ENCODE data around the gene NOL7. TPM values are rescaled to one million over a fixed set of nuclear protein-coding genes. Genes with fewer than 3 reads are reported as not detected.

Gene NOL7
- total and polyA plus RNA-seq, 2 of the 4 experiments (the other 2 are of a cell fraction) = 21.3 to 34.5 TPM

DNA sequence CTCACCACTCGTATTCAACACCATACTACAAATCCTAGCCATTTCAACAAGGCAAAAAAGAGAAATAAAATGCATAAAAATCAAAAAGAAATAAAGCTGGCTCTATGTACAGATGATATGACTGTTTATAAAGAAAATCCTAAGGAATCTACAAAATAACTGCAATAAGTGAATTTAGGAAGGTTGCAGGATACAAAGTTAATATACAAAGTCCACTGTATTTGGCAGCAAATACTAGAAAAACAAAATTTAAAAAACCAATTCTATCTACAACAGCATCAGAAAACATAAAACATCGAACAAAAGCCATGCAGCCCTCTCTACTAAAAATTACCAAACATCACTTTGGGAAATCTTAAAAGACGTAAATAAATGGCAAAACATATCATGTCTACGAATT, 48.9 kb downstream of the NOL7 start:
- Histone ChIP-seq H3K36me3 (ENCODE audit: control insufficient read depth, insufficient read depth, low read length) (no peaks in the 10 kb centered on the region), H3K4me2 (ENCODE audit: low read depth, low read length) (no peak overlapping the region), H2BK15ac (ENCODE audit: low read depth, low read length) (no peak overlapping the region; the same call in 2 of the 3 replicates), H2AK5ac (ENCODE audit: low read depth, low read length) (no peak overlapping the region), H3K9me1 (ENCODE audit: insufficient read depth, low read length) (peaks cover 3% of the 10 kb centered on the region), H3K14ac (replicated peaks; ENCODE audit: low read depth, low read length) (no peak overlapping the region), H3K27me3 (ENCODE audit: control insufficient read depth, insufficient read depth, low read length) (no peaks in the 10 kb centered on the region), H4K5ac (ENCODE audit: low read depth, low read length) (no peak overlapping the region), H2BK20ac (ENCODE audit: low read depth, low read length) (no peak overlapping the region), H3K4ac (ENCODE audit: low read depth, low read length) (no peak overlapping the region), H3K9me3 (ENCODE audit: control insufficient read depth, insufficient read depth, low read length) (no peaks in the 10 kb centered on the region), H4K91ac (ENCODE audit: insufficient read depth, low read depth, low read length) (no peak overlapping the region), H3K79me1 (ENCODE audit: low read depth in 1 of 2, low read length in 2 of 2) (peaks cover 20 to 60% of the 10 kb centered on the region in 2 experiments), H3K4me1 (ENCODE audit: control insufficient read depth, insufficient read depth, low read length) (peaks cover 5% of the 10 kb centered on the region; the same call in 1 of the 2 replicates), H3K56ac (ENCODE audit: extremely low read depth, insufficient read depth, low read length) (no peak overlapping the region), H4K20me1 (ENCODE audit: insufficient read depth, low read length) (peaks cover 51% of the 10 kb centered on the region), H2BK5ac (ENCODE audit: low read depth, low read length, poor library complexity, severe bottlenecking) (no peak overlapping the region), H2AFZ (replicated peaks; ENCODE audit: low read length, poor library complexity) (no peak overlapping the region), H2AK9ac (replicated peaks; ENCODE audit: low read depth, low read length, poor library complexity) (no peak overlapping the region), H4K8ac (ENCODE audit: low read depth in 2 of 2, low read length in 2 of 2) (no peak overlapping the region), H3K23ac (ENCODE audit: low read depth, low read length) (no peak overlapping the region), H3K27ac (ENCODE audit: insufficient read depth, low read length) (no peak overlapping the region), H3K18ac (ENCODE audit: low read depth, low read length) (no peak overlapping the region), H3K4me3 (ENCODE audit: insufficient read depth, low read depth, low read length) (no peak overlapping the region), H2BK120ac (ENCODE audit: low read depth, low read length) (no peak overlapping the region), H3K9ac (ENCODE audit: low read depth, low read length) (no peak overlapping the region)
- WGBS, 2 experiments (ENCODE audit: extremely low coverage in 2 of 2, insufficient read length in 1 of 2) = no CpG with 5 or more reads among the region's 4 CpGs
- DNase-seq (no peak), ATAC-seq (ENCODE audit: low read depth) (no peak)
- intact Hi-C loops (cut with micrococcal nuclease) = loop anchor here (5.0 kb wide), 1 partner anchor 33 kb away; no protein-coding TSS in a partner anchor
- dilution Hi-C loops (cut with HindIII; ENCODE audit: low sequenced_read_pairs, unreplicated experiment) = no loop called here
- in situ Hi-C loops (cut with MboI; ENCODE audit: low sequenced_read_pairs) = no loop called here
- BruUV-seq (replicated peaks) = no TSS peak
- CTCF ChIA-PET = no interaction called here
- TF ChIP-seq SMC3 (IDR thresholded peaks at IDR 0.05; ENCODE audit: low read depth, low read length) (no peak), RCOR1 (IDR thresholded peaks at IDR 0.05; ENCODE audit: insufficient replicate concordance, low read length) (no peak)
- POLR2A ChIA-PET (ENCODE audit: unreplicated experiment) = interaction anchor here (0.6 kb wide), 1 partner anchor 31 kb away, joined by 3 read pairs; no protein-coding TSS in a partner anchor

All from IMR-90 (cell line).